Measurements from ENCODE around the gene RASSF4. TPM values are rescaled to one million over a fixed set of nuclear protein-coding genes. Genes with fewer than 3 reads are reported as not detected.
A peak's percentile ranks its signal among the peaks of the same experiment; 100 is the strongest.

Gene RASSF4
- total and polyA plus RNA-seq, 2 donors (not counting 3 experiments of a cell fraction or from before 2014, with no cell fraction given) = 7.6 to 8.2 TPM

DNA sequence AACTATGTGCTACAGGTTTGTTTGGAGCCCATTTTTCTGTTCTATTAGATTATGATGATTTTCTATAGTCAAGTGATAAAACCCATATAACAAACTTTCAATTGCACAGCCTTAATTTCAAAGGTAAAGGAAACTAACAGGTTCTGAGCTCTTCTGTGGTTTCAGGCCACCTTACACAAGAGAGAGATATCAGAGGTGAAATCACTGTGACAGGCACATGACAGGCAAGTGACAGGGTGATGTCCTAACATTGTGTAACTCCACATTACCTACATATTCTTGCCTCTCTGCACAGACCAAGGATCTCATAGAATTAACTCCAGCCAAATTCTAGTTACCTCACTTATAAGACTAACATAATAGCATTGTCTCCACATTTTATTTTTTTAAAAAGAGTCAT is 76.1 kb downstream of the RASSF4 start:
- no peak overlapping the region for H3K9ac ChIP-seq (replicated peaks; ENCODE audit: extremely low read depth, insufficient read depth, low read length)
- POLR2A ChIA-PET = no interaction called here
- H3K4me3 ChIP-seq (replicated peaks in 1 of 3; ENCODE audit: insufficient read depth in 1 of 3, low read depth in 1 of 3, low read length in 3 of 3) = no peak overlapping the region
- H3K4me1 ChIP-seq (ENCODE audit: control insufficient read depth, extremely low read depth, insufficient read depth, low read length) = no peaks in the 10 kb centered on the region
- CTCF ChIA-PET = interaction anchor here (1.5 kb wide), 1 partner anchor 20 kb away, joined by 4 read pairs; no protein-coding TSS in a partner anchor
- H3K9me3 ChIP-seq (replicated peaks; ENCODE audit: control insufficient read depth, insufficient read depth, low read length) = no peaks in the 10 kb centered on the region
- no peak overlapping the region for H2AFZ ChIP-seq (ENCODE audit: low read depth, low read length)
- intact Hi-C loops (cut with micrococcal nuclease) = no loop called here
- BruUV-seq (replicated peaks) = no TSS peak
- dilution Hi-C loops (cut with MboI; ENCODE audit: extremely low pct_ligation_motif_present, low sequenced_read_pairs) = no loop called here
- no peak overlapping the region for H3K4me2 ChIP-seq (ENCODE audit: insufficient read depth, low read length)
- peaks cover 1 to 2% of the 10 kb centered on the region in 2 experiments for H3K27me3 ChIP-seq (ENCODE audit: control insufficient read depth in 2 of 2, insufficient read depth in 2 of 2, low read length in 2 of 2)
- DNase-seq (ENCODE audit: low read depth, low spot score) (no peak), FAIRE-seq (no peak)
- H4K20me1 ChIP-seq (replicated peaks; ENCODE audit: control insufficient read depth, extremely low read depth, insufficient read depth, low read length) = no peaks in the 10 kb centered on the region
- no peaks in the 10 kb centered on the region for H3K79me2 ChIP-seq (ENCODE audit: control insufficient read depth, insufficient read depth, low read length)
- no peak for TF ChIP-seq JUN (IDR thresholded peaks at IDR 0.05; ENCODE audit: borderline replicate concordance, insufficient read depth, insufficient read length, low read depth)
- TF ChIP-seq, protein P1, sequence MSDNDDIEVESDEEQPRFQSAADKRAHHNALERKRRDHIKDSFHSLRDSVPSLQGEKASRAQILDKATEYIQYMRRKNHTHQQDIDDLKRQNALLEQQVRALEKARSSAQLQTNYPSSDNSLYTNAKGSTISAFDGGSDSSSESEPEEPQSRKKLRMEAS (IDR thresholded peaks at IDR 0.05; ENCODE audit: insufficient read depth, insufficient read length) = no peak
- TF ChIP-seq EZH2 (IDR thresholded peaks at IDR 0.05; ENCODE audit: borderline replicate concordance, low read depth, low read length, severe bottlenecking) = no peak
- TF ChIP-seq POLR2A (IDR thresholded peaks at IDR 0.05; ENCODE audit: low read depth, low read length) = no peak
- no peak for TF ChIP-seq POLR2AphosphoS5 (IDR thresholded peaks at IDR 0.05; ENCODE audit: insufficient read depth, low read depth, low read length)
- TF ChIP-seq GATA2 (IDR thresholded peaks at IDR 0.05; ENCODE audit: insufficient read depth, insufficient read length, low read depth, low read length) = no peak
- TF ChIP-seq FOS (IDR thresholded peaks at IDR 0.05; ENCODE audit: borderline replicate concordance, insufficient read depth, low read length) = no peak
- no peaks in the 10 kb centered on the region for H3K36me3 ChIP-seq (ENCODE audit: control insufficient read depth in 2 of 2, extremely low read depth in 1 of 2, insufficient read depth in 2 of 2, low read length in 2 of 2)
- no peaks in the 10 kb centered on the region for H3K9me1 ChIP-seq (replicated peaks; ENCODE audit: control insufficient read depth, extremely low read depth, insufficient read depth, low read length)
- H3K27ac ChIP-seq (ENCODE audit: insufficient read depth, low read depth, low read length) = no peak overlapping the region

DNA sequence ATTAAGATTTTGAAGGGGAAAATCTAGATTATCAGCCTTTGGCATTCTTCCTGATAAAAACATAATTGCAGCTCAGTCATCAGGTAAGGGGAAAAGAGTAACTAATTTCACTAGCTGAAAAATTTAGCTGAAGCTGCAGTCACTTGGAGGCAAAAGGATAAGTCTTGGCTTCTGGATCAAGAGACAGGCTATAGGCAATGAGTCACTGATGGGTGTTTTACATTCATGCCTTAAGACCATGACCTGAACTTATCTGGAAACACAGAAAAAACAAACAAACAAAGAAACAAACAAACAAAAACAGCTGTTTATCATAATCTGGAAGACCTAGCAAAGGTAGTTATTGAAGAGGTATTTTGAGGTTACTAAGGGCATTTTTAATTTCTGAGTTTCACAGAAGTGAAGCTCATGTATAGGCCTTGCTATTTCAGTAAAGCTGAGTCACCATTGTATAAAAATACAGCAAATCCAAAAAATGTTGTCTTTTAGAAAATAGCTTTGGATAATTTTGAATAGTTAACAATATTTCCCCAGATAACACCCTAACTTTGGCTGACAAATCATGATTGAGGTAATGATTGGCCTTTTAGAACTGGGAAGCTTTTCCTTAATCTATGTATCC is 81.4 kb downstream of the RASSF4 start:
- no TSS peak for BruUV-seq (replicated peaks)
- Histone ChIP-seq H3K79me2 (ENCODE audit: control insufficient read depth, insufficient read depth, low read length) (no peaks in the 10 kb centered on the region), H3K27ac (ENCODE audit: insufficient read depth, low read depth, low read length) (no peak overlapping the region), H3K9me1 (replicated peaks; ENCODE audit: control insufficient read depth, extremely low read depth, insufficient read depth, low read length) (no peaks in the 10 kb centered on the region), H3K27me3 (ENCODE audit: control insufficient read depth in 2 of 2, insufficient read depth in 2 of 2, low read length in 2 of 2) (no peaks in the 10 kb centered on the region), H3K36me3 (ENCODE audit: control insufficient read depth in 2 of 2, extremely low read depth in 1 of 2, insufficient read depth in 2 of 2, low read length in 2 of 2) (no peaks in the 10 kb centered on the region), H3K4me3 (replicated peaks in 1 of 3; ENCODE audit: insufficient read depth in 1 of 3, low read depth in 1 of 3, low read length in 3 of 3) (no peak overlapping the region), H3K9me3 (replicated peaks; ENCODE audit: control insufficient read depth, insufficient read depth, low read length) (no peaks in the 10 kb centered on the region), H4K20me1 (replicated peaks; ENCODE audit: control insufficient read depth, extremely low read depth, insufficient read depth, low read length) (no peaks in the 10 kb centered on the region), H3K4me1 (ENCODE audit: control insufficient read depth, extremely low read depth, insufficient read depth, low read length) (no peaks in the 10 kb centered on the region), H2AFZ (ENCODE audit: low read depth, low read length) (no peak overlapping the region), H3K9ac (replicated peaks; ENCODE audit: extremely low read depth, insufficient read depth, low read length) (no peak overlapping the region), H3K4me2 (ENCODE audit: insufficient read depth, low read length) (no peak overlapping the region)
- DNase-seq (ENCODE audit: low read depth, low spot score) (peak; percentile 50), FAIRE-seq (no peak)
- TF ChIP-seq JUN (IDR thresholded peaks at IDR 0.05; ENCODE audit: borderline replicate concordance, insufficient read depth, insufficient read length, low read depth) (no peak), FOS (IDR thresholded peaks at IDR 0.05; ENCODE audit: borderline replicate concordance, insufficient read depth, low read length) (peak; percentile 48)
- ChIA-PET CTCF (interaction anchor here (1.0 to 2.3 kb wide), 5 partner anchors 11 to 23 kb away, joined by 3 to 4 read pairs (median 3); no protein-coding TSS in a partner anchor), POLR2A (no interaction called here)
- dilution Hi-C loops (cut with MboI; ENCODE audit: extremely low pct_ligation_motif_present, low sequenced_read_pairs) = no loop called here
- intact Hi-C loops (cut with micrococcal nuclease) = no loop called here
